GM18858 (cell line): ENCODE measurements around the gene PKN2.

Experiments used
- ATAC-seq: cut with Tn5 transposase; IDR thresholded peaks from one replicate; pipeline ENCODE4 v1.9.1; 2021; ENCODE audit not compliant: unreplicated experiment

PKN2 gene

DNA sequence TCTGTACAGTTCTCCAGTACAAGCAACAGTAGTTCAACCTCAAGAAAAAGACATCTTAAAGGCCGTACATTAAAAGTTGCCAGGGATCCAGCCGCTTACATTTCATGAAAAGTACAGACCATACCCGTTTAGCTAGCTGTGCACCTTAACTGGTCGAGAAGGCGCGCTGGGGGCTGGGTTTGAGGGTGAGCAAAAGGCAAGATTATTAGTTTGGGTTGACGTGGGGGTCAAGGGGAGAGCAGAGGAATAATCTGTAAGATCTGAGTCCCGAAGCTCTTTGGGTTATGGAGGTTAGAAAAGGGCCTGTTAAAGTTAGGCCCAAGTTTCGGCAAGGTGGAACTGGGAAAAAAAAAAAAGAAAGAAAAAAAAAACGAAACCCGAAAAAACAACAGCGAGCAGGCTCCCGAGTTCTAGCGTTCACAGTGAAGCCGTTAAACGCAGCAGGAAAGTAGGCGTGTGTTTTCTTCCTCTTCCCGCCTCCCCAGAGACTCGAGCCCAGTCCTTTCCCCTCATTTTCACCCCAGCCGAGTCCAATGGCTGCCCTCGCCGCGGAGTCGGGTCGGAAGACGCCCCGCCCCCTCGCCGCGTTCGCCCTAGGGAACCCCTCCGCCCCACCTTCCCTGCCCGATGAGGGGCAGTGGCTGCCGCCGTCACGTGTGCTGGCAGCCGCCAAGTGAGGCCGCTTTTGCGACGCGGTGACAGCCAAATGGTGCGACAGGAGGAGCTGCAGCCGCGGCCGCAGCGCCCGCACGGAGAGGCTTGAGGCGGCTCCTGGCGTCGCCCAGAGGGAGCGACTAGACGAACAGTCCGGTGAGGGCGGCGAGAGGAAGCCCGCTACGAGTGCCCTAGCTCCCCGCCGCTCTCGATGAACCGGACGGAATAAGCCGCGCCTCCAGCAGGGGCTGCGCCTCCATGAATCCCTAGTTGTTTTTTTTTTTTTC is at the start of gene PKN2:
PKN2 (plus strand) TSS at position 733 of the 941 bp plus-strand sequence. CDS start 308 bp downstream, outside the sequence.
- peak; percentile 84 for ATAC-seq

- ATAC-seq = no peak
Observed at GRCh38 chr1:88634538-88634937, 49.5 kb upstream of the PKN2 start.

DNA sequence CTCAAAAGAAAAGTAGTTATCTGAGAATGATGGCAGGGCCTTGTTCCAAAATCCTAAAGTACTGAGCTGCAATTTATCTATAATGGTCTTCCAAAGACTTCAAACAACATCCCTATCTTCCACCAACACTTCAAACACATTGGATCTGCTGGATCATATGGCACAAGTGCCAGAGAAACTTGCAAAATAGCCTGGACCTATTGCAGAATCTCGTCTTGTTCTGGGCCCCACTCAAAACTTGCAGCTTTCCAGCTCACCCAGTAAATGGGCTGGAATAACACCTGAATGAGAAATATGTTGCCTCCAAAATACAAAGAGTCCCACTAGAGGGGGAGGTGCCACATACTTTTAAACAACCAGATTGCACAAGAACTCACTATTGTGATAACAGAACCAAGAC is 44.0 kb upstream of the PKN2 start:
- ATAC-seq = no peak

- ATAC-seq = no peak
Observed at GRCh38 chr1:88645886-88646285, 38.2 kb upstream of the PKN2 start.

- no peak for ATAC-seq
Observed at GRCh38 chr1:88646476-88647248, 37.4 kb upstream of the PKN2 start.

- no peak for ATAC-seq
Observed at GRCh38 chr1:88647249-88647645, 36.8 kb upstream of the PKN2 start.

DNA sequence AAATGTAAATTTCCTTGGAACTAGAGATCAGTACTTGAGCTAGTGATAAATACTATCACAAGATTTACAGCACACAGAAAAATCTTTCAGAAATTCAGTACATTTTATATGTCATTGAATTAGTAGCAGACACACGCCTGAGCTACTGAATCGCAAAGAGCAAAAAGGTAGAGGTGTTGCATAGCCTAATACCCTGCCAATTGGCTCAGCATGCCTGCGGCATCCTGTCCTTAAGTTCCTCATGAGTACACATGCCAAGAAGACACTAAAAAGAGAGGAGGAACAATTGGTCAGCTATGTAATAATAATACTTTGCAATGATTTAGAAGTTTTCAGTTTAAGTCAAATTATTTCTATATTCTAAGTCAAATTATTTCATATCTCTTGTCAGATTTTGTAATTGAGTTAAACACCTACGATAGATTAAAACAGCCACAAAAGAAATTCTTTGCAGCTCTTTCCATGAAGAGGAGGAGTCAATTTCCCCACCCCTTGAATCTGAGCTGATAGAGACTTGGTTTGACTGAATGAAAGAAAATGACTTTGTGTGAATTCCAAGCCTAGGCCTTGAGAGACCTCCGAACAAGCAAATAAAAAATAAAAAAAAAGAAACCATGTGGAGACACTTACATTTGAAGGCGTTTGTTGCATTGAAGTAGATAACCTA is 36.2 kb upstream of the PKN2 start:
- ATAC-seq = no peak

DNA sequence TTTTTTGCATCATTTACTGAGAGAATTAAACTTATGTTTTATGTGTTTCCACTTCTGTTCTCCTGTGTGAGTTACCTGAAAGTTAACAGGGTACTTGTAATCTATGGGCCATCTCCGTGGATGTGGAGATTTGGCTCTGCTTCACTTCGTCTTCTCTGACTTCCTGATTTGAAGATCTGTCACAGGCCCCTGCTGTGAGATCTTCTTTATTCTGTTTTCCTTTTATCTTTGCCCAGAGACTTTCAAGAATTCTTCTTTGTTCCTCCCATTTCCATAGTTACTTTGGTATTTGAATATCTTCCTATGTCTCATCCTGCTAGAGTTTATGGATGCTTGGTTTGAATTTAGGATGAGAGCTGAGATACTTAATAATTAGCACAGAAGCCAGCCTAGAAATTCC is 35.4 kb upstream of the PKN2 start:
- ATAC-seq = no peak

DNA sequence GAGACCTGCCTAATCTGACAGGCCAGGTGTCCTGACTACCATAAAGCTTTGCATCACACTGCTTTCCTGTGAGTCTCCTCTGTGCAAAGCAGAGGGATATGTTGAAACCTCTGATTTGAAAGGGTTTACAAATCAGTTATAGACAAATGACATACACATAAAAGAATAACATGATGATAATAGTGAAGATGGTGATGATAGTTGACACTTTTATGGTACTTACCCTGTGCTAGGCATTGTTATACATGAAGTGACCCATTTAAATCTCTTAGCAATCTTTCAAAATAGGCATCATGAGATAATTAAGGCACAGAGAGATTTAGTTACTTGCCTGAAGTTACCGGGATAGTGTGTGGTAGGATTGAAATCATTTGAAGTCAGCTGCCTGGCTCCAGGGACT is 34.1 kb upstream of the PKN2 start:
- no peak for ATAC-seq

DNA sequence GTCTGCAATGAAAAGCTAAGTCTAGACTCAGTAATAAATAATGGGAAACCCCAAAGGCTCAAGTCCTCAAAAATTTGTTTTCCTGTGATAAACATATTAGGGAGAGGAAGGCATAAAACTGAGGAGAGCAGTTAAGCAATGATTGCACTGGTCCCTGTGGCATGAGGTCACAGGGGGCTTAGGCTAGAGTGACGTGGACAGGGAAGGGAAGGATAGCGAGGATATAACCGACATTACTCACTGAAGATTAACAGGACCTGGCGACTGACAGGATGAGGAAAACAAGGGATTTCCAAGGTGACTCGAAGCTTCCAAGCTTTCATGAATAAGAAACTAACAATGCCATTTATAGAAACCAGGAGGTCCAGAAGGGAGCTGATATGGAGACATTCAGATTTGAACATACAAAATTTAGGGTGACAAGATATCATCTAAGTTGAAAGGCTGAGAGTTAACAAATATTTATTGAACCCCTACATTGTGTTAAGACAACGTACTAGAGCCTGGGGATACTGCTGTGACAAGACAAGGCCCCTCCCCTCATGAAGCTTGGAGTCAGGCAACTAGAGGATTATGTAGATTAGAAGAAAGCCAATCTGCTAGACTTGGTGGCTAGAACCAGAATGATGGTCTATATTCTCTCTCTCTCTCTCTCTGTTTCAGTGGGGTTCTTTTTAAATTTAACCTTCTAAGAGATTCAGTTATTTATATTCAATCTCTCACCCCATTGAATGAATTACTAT is 33.2 kb upstream of the PKN2 start:
- ATAC-seq = no peak

DNA sequence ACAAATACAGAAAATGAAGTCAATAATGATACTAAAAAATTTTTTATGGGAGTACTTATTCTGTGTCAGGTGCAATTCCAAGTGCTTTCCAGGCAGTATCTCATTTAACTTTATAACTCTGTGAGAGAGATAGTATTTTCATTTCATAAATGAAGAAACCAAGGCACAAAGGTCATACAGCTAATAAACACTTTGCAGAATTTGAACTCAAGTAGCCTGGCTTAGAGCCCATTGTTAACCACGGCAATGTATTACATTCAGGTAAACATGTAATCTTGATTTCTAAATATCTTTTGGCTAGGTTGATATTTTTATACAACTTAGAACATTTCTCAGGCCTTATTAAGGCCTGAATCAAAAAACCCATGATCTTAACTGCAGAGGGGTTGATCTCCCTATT is 28.9 kb upstream of the PKN2 start:
- no peak for ATAC-seq

- no peak for ATAC-seq
Observed at GRCh38 chr1:88655685-88656299, 28.3 kb upstream of the PKN2 start.

DNA sequence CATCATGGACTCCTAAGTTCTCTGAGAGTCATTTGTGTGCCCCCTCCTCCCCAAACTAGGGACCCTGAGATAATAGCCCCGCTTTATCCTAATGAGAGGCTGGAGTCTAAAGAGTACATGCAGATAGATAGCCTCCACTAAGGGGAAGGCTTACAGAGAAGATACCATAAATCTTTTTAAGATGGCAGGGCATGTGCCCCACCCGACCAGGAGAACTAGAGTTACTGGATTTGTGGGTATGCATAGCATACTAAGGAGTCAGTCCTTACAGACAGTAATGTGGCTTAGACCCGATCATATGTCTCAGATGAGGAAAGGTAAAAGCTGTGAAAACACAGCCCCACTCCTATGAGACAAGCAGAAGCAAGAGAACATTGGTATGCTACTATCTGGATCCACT is 25.7 kb upstream of the PKN2 start:
- no peak for ATAC-seq

GRCh38 chr1:88659552-88659951 is 24.5 kb upstream of the PKN2 start:
- ATAC-seq = no peak

DNA sequence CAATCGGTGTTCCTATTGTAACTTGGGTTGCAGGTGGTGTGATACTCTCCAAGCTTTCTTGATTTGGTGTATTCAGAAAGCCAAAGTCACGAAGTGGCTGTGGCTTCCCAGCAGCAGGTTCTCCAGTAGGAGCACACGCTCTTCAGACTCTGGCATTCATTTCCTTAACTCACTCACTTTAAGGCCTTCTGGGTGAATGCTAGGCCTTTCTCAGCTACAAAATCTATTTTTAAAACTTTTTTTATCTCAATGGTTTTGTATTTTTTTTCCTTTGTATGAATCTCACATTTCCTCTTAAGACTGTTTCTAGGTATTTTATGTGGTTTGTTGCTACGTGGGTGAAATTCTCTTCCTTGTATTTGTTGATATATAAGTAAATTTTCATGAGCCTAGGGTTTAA is 22.9 kb upstream of the PKN2 start:
- no peak for ATAC-seq

DNA sequence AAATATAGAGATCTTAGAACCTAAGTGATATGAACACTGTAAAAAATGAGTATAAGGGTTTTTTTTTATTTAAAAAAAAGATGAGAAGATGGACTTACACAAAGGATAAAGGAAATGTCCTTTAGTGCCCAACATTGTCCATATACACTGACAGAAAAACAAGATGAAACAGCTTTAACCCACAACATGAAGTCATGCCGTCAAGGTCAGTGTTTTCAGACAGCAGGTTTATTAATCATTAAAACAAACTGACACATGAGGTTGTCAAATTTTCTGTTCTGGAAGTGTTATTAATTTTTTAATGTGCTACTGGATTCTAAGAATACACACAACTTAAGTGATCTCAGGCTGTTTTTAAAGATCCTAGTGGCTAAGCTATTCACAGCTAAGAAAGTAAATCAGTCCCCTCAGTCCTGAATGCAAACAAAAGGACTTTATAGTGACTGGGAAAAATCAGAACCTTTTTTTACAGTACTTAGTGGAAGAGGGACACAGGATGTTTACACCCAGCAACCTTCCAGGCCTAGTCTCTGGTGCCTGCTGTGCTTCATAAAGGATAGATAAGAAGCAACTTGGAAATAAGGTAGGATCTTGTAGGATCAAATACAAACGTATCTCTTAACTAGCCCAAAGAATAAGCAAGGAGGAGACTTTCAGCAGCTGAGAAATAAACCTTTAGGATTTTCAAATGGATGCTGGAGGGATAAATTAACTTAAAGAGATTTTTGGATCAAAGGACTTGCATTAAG is 21.9 kb upstream of the PKN2 start:
- no peak for ATAC-seq

DNA sequence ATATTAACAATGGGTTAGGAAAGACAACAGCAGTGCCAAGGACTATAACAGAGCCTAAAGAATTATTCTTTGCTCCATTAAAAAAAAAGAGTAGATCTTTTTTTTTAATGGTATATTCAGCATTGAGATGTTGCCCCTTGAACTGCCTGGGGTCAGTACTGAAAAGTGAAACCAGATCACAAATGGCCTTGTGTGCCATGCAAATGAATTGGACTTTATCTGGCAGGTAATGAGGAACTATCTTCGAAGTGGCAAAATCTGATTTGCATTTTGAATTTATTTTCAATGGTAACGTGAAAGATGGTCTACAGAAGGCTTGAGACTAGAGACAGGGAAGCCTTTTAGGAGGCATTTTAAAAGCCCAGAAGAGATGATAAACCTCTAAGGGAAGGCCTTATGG is 21.4 kb upstream of the PKN2 start:
- ATAC-seq = no peak

- ATAC-seq = no peak
Observed at GRCh38 chr1:88668405-88668804, 15.7 kb upstream of the PKN2 start.

GRCh38 chr1:88670462-88670861 is 13.6 kb upstream of the PKN2 start:
- ATAC-seq = no peak

- ATAC-seq = no peak
Observed at GRCh38 chr1:88673446-88673845, 10.6 kb upstream of the PKN2 start.
